ENCODE results near the gene BMPR1B.

DNA sequence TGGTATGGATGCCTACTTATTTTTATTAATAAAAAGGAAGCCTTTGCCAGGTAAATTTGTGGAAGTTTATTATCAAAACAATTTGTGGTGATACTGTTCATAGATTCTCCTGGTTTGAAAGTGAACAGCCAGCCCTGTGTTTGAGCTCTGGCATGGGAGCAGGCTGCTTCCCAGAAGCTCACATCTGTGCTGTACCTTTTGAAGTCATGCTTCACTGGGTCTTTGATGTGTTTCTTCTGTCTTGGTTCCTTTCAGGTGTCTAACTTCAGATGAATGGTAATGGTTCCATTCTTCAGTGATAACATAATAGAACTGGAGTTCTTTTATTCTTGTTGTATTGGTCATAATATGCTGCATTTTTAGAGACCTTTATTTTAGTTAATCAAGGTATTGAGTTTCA lies 85.5 kb downstream of the BMPR1B start:
- TF ChIP-seq POLR2AphosphoS5 (IDR thresholded peaks at IDR 0.05), result no peak
- no peak for TF ChIP-seq CTCF (IDR thresholded peaks at IDR 0.05)
